NOMO-1 treated with dmso at 0.1 percent for 144 hours (cell line): ENCODE data around the gene SLC35E2B.

Experiments used
- DNase-seq: peaks from one replicate; lab custom pipeline; 2025; ENCODE audit not compliant: unreplicated experiment; lab: John Stamatoyannopoulos, UW

SLC35E2B gene

DNA sequence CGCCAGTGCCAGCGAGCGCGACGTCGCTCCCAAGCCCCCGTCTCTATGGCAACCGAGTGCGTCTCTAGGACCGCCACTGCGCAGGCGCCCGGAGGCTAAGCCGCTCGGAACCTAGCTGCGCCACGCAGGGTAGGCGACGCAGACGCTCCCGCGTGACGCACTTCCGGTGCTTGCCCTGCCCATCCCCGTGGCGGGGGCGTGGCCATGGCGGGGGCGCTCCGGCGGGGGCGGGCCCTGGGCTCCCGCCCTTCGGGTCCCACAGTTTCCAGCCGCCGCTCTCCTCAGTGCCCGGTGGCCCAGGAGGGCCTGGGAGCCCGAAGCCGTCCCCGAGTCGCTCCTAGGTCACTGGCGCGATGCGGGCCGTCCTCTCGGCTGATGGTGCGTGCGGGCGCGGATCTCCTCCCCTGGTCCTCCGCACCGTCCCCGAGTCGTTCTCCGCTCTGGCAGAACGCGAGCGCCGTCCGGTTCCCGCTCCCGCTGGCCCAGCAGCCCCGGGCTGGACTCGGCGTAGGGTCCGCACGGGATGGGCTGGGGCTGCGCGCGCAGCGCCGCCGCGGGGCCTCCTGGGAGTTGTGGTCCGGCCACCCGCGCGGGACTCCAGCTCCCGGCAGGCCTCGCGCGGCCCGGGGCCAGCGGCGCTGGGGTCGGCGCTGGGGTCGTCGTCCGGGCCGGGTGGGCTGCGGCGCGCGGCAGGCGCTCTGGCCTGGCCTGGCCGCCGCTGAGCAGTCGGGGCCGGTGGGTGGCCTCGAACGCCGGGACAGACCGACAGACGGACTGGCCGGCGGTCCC lies 77.1 kb downstream of the SLC35E2B start, which contains the start of gene MIB2:
Gene MIB2 (plus strand): TSS at position 245 of the 789 bp plus-strand sequence. CDS start 7,953 bp downstream, outside the sequence.
- DNase-seq: peak; percentile 92

GRCh38 chr1:1614954-1615255 lies 77.7 kb downstream of the SLC35E2B start:
- no peak for DNase-seq

GRCh38 chr1:1614204-1614953 lies 78.2 kb downstream of the SLC35E2B start:
- peak; percentile 80 for DNase-seq

GRCh38 chr1:1613509-1614082 lies 79.0 kb downstream of the SLC35E2B start:
- no peak for DNase-seq

GRCh38 chr1:1612104-1612400 lies 80.5 kb downstream of the SLC35E2B start:
- DNase-seq: no peak

DNA sequence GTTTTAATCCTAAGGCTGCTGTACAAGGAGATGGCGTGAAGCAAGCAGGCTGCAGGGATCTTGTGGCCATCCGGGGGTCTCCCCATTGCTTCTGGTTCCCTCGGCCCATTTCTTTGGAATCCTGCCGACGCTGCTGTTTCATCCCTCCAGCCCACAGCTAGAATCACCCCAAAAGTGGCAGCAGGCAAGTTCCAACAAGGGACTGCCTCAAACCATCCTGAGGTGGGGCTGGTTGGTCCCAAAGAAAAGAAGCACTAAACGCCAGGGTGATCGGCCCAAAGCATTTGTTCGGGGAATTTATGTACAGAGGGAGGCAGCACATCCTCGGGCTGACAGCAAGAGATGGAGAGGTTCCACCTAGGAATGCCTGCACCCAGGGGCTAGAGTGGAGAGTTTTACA lies 81.8 kb downstream of the SLC35E2B start:
- no peak for DNase-seq

- DNase-seq: no peak
Observed at GRCh38 chr1:1609822-1610485, 82.6 kb downstream of the SLC35E2B start.
